HG03280 (cell line): ENCODE measurements around the gene LRRC45.

ENCODE experiments used
- ATAC-seq: cut with Tn5 transposase; IDR thresholded peaks from one replicate; pipeline ENCODE4 v1.9.1; 2021; ENCODE audit warnings: mild to moderate bottlenecking, moderate library complexity; ENCODE audit not compliant: unreplicated experiment

LRRC45 gene

DNA sequence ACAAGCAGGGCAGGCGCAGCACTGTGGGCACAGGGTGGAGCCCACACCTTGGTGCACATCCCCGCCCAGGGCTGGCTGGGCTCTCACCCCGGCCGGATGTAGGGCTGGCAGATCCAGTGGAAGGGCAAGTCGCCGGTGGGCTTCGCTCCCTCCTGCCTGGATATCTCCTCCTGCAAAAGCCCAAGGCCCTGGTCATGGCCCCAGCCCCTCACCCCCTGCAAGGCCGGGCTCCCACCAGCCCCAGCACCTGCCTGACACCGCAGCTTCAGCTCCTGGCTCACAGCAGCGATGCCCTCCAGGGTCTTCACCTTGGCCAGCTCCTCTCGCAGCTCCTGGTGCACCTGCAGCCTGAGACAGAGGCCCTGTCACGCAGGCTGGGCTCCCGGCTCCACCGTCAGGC lies 37.5 kb downstream of the LRRC45 start:
- no peak for ATAC-seq

DNA sequence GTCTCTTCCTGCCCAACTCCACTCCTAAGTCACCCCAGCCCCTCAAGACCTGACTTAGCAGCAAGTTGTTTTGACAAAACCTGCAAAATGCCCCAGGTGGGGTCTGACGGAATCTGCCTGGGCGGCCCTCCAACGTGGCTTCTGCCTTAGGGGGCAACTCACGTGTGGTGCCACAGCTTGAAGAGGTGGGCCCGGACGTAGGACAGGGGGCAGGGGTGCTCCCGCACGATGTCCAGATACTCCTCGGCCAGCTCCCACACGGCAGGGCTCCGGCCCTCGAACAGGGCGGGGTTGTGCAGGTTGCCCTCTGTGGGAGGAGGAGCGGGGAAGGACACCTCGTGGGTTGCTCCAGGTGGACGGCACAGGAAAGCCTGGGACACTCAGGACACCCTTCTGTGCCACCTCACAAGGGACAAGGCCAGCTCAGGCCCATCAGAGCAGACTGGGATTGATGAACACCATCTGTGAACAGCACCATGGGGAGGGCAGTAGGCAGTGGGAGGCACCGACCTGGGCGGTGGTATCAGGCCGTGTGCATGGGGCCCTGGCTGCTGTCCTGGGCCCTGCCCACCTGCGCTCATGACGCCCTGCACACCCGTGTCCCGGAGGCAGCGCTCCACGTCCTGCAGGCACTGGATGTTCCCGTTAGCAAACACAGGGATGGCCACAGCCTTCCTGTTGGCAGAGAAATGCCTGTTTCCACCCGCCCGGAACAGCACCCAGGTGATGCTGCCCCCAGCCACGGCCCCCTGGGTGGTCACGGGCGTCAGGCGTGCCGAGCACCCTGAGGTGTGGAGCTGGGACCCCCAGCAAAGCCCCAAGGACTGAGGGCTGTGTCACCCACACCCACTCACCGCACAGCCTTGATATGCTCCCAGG lies 38.2 kb downstream of the LRRC45 start:
- ATAC-seq, result no peak

GRCh38 chr17:82062076-82062983 lies 39.2 kb downstream of the LRRC45 start:
- no peak for ATAC-seq

- ATAC-seq, result no peak
Observed at GRCh38 chr17:82062984-82063368, 39.9 kb downstream of the LRRC45 start.

DNA sequence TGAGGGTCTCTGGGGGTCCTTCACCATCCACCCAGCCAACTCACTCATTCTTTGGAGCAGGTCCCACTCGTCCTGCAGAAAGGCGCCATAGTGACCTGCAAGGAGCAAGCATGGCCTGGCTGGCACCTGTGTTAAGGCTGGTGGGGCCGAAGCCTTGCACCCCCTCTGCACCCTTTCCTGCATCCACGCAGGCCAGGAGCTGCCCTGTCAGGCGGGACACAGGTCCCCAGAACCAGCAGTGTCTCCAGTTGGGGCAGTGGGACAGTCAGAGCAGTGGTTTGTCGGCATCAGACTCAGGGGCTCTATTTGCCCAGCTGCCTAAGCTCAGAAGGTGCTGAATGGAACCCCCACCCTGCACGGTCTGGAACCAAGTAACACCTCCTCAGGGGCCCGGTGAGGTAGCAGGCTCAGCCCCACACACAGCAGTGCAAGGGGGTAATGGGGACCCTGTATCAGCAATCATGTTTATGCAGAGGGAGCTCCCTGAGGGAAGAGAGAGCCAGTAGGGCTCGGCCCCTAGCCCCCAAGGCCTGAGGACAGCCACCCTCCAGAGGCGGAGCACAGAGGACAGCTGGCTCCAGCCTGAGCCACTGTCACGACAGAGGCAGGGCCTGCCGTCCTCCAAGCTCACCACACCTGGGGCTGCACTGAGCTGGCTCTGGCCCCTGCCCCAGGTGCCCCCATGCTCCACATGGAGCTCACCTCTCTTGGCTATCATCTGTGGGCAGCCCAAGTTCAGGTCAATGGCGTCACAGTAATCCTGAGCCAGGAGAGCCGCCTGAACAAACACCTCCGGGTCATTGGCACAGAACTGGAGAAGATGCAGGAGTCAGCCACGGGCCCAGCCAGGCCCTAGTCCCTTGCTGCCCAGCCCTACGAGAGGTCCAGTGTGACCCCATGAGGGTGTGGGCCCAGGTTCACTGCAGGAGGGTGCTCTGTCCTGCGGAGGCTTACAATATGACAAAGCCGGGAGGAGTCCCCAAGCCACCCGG lies 40.6 kb downstream of the LRRC45 start:
- no peak for ATAC-seq

GRCh38 chr17:82064433-82065192 lies 41.5 kb downstream of the LRRC45 start:
- ATAC-seq, result no peak

DNA sequence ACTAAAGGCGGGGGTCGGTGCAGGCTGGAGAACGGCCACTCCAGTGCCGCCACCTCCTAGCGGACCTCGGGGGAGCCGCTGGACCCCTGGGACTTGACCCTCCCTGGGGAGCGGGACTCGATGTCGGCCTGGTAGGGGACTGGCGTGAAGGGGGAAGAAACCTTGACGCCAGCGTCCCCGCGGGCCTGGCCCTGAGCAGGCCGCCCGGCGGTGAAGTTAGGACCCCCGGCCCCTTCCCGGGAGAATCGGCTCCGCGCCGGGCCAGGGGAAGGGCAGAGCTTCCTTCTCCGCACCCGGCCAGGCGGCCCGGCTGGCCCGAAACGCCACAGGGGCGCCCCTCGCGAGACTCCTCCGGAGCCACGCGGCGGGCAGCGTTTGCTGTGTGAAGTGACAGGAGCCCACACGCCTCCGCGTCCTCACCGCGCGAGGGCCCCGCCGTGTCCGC lies 42.1 kb downstream of the LRRC45 start:
- ATAC-seq, result peak; percentile 14

DNA sequence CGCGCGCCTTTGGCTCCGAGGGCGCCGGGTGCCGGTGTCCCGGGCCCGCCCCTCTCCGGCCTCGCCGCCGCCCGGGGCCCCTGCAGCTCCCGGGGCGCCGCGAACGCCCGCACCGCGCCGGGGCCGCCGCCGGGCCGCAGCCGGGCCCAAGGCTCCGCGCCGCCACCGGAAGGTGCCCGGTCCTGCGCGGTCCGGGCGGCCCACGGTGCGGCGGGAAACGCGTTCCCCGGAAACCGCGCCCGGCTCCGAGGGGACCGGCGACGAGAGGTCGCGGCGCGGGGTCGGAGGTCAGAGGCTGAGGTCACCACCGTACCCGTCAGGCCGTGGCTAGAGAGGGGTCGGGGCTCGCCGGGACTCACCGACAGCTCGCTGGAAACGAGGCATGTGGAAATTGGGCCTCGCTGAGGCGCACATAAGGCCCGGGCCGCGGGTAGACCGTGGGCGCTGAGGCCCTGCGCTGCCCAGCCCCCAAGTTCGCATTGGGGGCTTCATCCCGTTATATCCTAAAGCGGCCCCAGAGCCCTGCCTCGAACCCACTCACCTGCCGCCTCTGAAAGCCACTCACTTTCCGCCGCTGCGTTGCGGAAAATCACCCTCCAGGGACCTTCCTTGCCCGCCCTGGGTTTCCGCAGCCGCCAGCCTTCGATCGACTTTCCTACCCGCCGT lies 42.7 kb downstream of the LRRC45 start, which contains the start of gene DUS1L:
DUS1L (minus strand) TSS at position 167 of the 666 bp plus-strand sequence. CDS start 745 bp downstream, outside the sequence.
- ATAC-seq, result peak; percentile 81

DNA sequence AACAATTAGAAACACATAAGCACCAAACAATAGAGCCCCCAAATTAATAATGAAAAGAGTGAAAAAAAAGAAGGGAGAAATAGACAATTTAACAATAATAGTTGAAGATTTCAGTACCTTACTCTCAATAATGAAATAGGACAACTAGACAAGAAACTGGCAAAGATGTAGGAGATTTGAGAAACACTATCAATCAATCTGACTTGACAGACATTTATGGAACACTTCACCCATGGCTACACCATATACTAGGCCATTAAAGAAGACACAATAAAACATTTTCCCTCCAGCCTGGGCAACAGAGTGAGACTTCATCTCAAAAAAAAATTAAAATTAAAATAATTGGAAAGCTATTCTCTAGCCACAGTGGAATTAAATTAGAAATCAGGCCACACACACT lies 47.5 kb downstream of the LRRC45 start:
- no peak for ATAC-seq

GRCh38 chr17:82072827-82073226 lies 49.7 kb downstream of the LRRC45 start:
- ATAC-seq, result no peak

GRCh38 chr17:82073446-82073845 lies 50.3 kb downstream of the LRRC45 start:
- ATAC-seq, result no peak

DNA sequence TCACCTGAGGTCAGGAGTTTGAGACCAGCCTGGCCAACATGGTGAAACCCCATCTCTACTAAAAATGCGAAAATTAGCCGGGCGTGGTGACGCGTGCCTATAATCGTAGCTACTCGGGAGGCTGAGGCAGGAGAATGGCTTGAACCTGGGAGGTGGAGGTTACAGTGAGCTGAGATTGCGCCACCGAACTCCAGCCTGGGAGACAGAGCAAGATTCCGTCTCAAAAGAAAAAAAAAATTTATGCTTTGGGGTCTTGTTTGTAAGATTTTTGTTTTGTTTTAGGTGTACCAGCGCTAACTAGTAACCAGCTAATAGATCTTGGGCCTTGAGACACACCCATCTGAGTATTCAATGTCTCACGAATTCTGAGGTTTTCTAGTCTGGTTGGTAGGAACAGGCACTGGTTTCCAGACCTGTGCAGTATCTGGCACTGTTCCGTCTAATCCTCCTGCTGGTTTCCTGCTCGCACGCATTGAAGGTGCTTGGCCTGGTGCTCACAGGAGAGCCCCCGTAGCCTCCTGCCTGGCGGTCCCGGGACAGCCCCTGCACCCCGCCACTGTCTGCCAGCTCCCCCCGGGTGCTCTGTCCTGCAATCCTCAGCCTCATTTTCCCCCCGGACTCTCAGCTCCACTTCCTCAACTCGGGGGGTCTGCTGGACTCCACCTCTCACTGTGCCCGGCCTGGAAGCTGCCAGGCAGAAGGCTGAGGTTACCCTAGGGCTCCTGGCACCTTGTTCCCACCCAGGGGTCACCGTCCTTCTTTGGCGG lies 53.1 kb downstream of the LRRC45 start:
- no peak for ATAC-seq

- no peak for ATAC-seq
Observed at GRCh38 chr17:82076785-82077591, 53.9 kb downstream of the LRRC45 start.

GRCh38 chr17:82077617-82078358 lies 54.7 kb downstream of the LRRC45 start:
- ATAC-seq, result no peak

DNA sequence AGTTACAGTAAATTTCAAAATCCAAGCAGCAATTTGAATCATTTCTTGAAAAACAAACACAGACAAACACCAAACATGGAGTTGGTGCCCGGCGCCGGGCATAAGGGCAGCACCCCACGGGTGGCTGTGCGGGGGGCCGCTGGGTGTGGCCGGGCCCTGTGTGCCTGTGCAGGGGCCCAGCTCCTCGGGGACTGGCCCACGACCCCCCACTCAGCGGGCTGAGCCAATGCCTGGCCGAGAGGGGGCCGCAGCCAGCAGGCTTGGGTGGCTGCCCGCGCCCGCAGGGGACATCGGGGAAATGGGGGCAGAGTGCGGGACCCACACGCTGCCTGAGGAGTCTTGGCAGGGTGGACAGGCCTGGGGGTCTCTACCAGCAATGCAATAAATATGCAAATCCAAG lies 55.3 kb downstream of the LRRC45 start:
- ATAC-seq, result no peak

- ATAC-seq, result no peak
Observed at GRCh38 chr17:82079001-82079677, 56.0 kb downstream of the LRRC45 start.
